A673 (cell line): ENCODE data around the gene TACR3. TPM values are rescaled to one million over a fixed set of nuclear protein-coding genes. Genes with fewer than 3 reads are reported as not detected.
A peak's percentile ranks its signal among the peaks of the same experiment; 100 is the strongest.

ENCODE experiments used
- Bru-seq: library from RNA; stranded (reverse); fragments of 400-500 nt; gene quantifications from one replicate; lab custom pipeline; 2021; lab: Mats Ljungman, UMichigan
- BruChase-seq, 2 experiments: library from RNA; stranded (reverse); fragments of 400-500 nt; gene quantifications; one replicate each; lab custom pipeline; 2021; lab: Mats Ljungman, UMichigan
- BruUV-seq: library from RNA; stranded (reverse); fragments of 400-500 nt; replicated peaks from 2 replicates; lab custom pipeline; 2021; lab: Mats Ljungman, UMichigan
- CTCF ChIA-PET: fragments of 300-600 bp; sonication (Branson Sonifier 250); formaldehyde crosslinking; loops from one replicate; lab custom pipeline; 2022; ENCODE audit warnings: antibody characterized with exemption; lab: Charles Lee
- POLR2A ChIA-PET: fragments of 300-600 bp; sonication (Branson Sonifier 250); formaldehyde crosslinking; loops from one replicate; lab custom pipeline; 2022; ENCODE audit warnings: antibody characterized with exemption; ENCODE audit not compliant: low non-redundant PET; lab: Charles Lee
- DNase-seq: peaks from one replicate; pipeline ENCODE4 v3.0.0-alpha.2; 2015; ENCODE audit warnings: low spot score
- H3K27ac ChIP-seq: fragments of 200-600 bp; sonication (generic); 2 replicates; pipeline ENCODE4 v1.5.1; 2016; ENCODE audit warnings: mixed run types, low read depth, mild to moderate bottlenecking, mixed read lengths, antibody characterized with exemption, low read length; ENCODE audit not compliant: poor library complexity, severe bottlenecking
- H3K27me3 ChIP-seq: fragments of 200-600 bp; sonication (generic); replicated peaks from 2 replicates; pipeline ENCODE4 v1.6.1; 2017; ENCODE audit warnings: mixed run types, low read depth, mild to moderate bottlenecking, mixed read lengths, antibody characterized with exemption, low read length; ENCODE audit not compliant: insufficient read depth, poor library complexity
- H3K36me3 ChIP-seq: fragments of 200-600 bp; sonication (generic); 2 replicates; pipeline ENCODE4 v1.6.1; 2016; ENCODE audit warnings: mixed run types, mild to moderate bottlenecking, mixed read lengths, antibody characterized with exemption, low read length; ENCODE audit not compliant: insufficient read depth, poor library complexity, severe bottlenecking
- H3K4me1 ChIP-seq: fragments of 200-600 bp; sonication (generic); 2 replicates; pipeline ENCODE4 v1.6.1; 2017; ENCODE audit warnings: mixed run types, mild to moderate bottlenecking, mixed read lengths, antibody characterized with exemption, low read length; ENCODE audit not compliant: insufficient read depth, poor library complexity, severe bottlenecking
- H3K4me3 ChIP-seq: fragments of 200-600 bp; sonication (generic); 2 replicates; pipeline ENCODE4 v1.5.1; 2016; ENCODE audit warnings: low read depth, mixed run types, mild to moderate bottlenecking, mixed read lengths, low read length; ENCODE audit not compliant: poor library complexity, severe bottlenecking
- H3K9me3 ChIP-seq: fragments of 200-600 bp; sonication (generic); 2 replicates; pipeline ENCODE4 v1.6.1; 2016; ENCODE audit warnings: mixed run types, low read depth, mild to moderate bottlenecking, mixed read lengths, antibody characterized with exemption, low read length; ENCODE audit not compliant: poor library complexity, severe bottlenecking
- EZH2 ChIP-seq: fragments of 200-600 bp; sonication (generic); IDR thresholded peaks from 2 replicates; pipeline ENCODE4 v1.6.1; 2017; ENCODE audit warnings: borderline replicate concordance, low read depth, mild to moderate bottlenecking, mixed read lengths, antibody characterized with exemption, low read length; ENCODE audit not compliant: poor library complexity, severe bottlenecking
- intact Hi-C: fragments of 100-400 bp; cut with micrococcal nuclease; formaldehyde crosslinking; loops from one replicate; pipeline ENCODE4 v1.10.0; 2022; ENCODE audit not compliant: unreplicated experiment
- long read RNA-seq: library from polyadenylated mRNA; stranded (forward); transcript quantifications from one replicate; pipeline ENCODE4 v2.0.0, GENCODE V29; 2022
- total RNA-seq: library from RNA; stranded (reverse); gene quantifications from 2 replicates; pipeline ENCODE4 v1.2.3, GENCODE V29; 2021
- TF ChIP-seq, protein P1 (sequence below): fragments of 300-800, 200-600 bp; sonication (generic); conservative IDR thresholded peaks from 2 replicates; pipeline ENCODE4 v1.5.1; 2017; ENCODE audit warnings: low read depth, mild to moderate bottlenecking, antibody characterized with exemption, low read length, moderate library complexity, mixed read lengths

TACR3 gene
- total RNA-seq: not detected in 2 replicates
- percentile 2 among the genes with signal in this experiment for Bru-seq, nascent RNA
- BruChase-seq, experiment 1, labeled RNA remaining after a 2-hour chase: percentile 0 among the genes with signal in this experiment
- percentile 2 among the genes with signal in this experiment for BruChase-seq, experiment 2, labeled RNA remaining after a 6-hour chase
- long read RNA-seq: 0 reads

DNA sequence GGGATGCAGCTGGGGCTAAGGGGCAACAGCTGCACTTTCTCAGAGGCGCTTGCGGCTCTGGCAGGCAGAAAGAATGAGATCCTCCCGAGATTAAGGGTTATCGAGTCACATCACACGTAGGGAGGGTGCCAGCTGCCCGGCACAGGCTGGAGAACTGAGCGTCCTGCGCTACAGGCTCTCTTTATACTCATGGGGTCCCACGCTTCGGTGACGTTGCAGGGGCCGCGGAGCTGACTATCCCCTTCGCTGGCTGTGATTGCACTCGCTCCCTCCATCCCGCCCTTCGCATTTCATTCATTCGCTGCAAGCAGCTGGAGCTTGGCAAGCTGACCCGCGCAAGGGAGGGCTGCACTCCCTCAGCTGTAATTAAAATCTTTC, at the start of gene TACR3:
Gene TACR3, minus strand, starts transcription at position 156 of the 378 bp plus-strand sequence. CDS start 310 bp downstream, outside the sequence.
- CTCF ChIA-PET: no interaction called here
- intact Hi-C loops: no loop called here
- no TSS peak for BruUV-seq
- Histone ChIP-seq H3K27me3 (peaks cover 38% of the 10 kb centered on the region), H3K4me1 (no peaks in the 10 kb centered on the region), H3K9me3 (no peaks in the 10 kb centered on the region), H3K4me3 (peak within 1 kb of the TSS; percentile 5), H3K36me3 (no peaks in the 10 kb centered on the region), H3K27ac (no peak within 1 kb of the TSS)
- POLR2A ChIA-PET: interaction anchor here (0.6 kb wide), 1 partner anchor 8 kb away, joined by 3 read pairs; no protein-coding TSS in a partner anchor
- no peak for TF ChIP-seq EZH2
- TF ChIP-seq, protein P1, sequence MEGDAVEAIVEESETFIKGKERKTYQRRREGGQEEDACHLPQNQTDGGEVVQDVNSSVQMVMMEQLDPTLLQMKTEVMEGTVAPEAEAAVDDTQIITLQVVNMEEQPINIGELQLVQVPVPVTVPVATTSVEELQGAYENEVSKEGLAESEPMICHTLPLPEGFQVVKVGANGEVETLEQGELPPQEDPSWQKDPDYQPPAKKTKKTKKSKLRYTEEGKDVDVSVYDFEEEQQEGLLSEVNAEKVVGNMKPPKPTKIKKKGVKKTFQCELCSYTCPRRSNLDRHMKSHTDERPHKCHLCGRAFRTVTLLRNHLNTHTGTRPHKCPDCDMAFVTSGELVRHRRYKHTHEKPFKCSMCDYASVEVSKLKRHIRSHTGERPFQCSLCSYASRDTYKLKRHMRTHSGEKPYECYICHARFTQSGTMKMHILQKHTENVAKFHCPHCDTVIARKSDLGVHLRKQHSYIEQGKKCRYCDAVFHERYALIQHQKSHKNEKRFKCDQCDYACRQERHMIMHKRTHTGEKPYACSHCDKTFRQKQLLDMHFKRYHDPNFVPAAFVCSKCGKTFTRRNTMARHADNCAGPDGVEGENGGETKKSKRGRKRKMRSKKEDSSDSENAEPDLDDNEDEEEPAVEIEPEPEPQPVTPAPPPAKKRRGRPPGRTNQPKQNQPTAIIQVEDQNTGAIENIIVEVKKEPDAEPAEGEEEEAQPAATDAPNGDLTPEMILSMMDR: no peak
- DNase-seq: no peak

- CTCF ChIA-PET: no interaction called here
- no peaks in the 10 kb centered on the region for H3K9me3 ChIP-seq
These were observed 37.8 kb upstream of the TACR3 start for GRCh38 chr4:103757631-103758030.

DNA sequence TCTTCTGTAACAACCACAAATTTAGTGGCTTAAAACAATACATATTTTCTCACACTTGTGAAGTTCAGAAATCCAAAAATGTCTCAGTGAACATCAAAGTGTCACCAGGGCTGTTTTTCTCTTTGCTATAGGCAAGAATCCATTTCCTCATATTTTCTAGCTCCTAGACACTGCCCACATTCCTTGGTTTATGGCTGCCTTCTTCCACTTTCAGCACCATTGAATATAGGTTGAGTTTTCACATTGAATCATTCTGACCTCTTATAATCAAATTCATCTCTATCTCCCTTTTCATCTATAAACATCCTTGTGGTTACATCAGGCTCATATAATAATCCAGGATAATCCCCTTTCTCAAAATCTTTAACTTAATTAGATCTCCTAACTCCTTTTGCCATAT, 37.0 kb upstream of the TACR3 start:
- Histone ChIP-seq H3K27ac (no peak overlapping the region), H3K27me3 (no peaks in the 10 kb centered on the region), H3K36me3 (no peaks in the 10 kb centered on the region), H3K4me3 (no peak overlapping the region), H3K4me1 (no peaks in the 10 kb centered on the region), H3K9me3 (no peaks in the 10 kb centered on the region)
- no peak for DNase-seq
- BruUV-seq: no TSS peak
- CTCF ChIA-PET: no interaction called here
- POLR2A ChIA-PET: no interaction called here
- TF ChIP-seq, protein P1: no peak
- intact Hi-C loops: no loop called here

More at GRCh38 chr4:103757631-103758030, 37.8 kb upstream of the TACR3 start:
- Histone ChIP-seq H3K4me3 (no peak overlapping the region), H3K27me3 (no peaks in the 10 kb centered on the region), H3K27ac (no peak overlapping the region), H3K36me3 (no peaks in the 10 kb centered on the region), H3K4me1 (no peaks in the 10 kb centered on the region)
- POLR2A ChIA-PET: no interaction called here
- BruUV-seq: no TSS peak
- intact Hi-C loops: no loop called here
- DNase-seq: no peak
- no peak for TF ChIP-seq EZH2
- TF ChIP-seq, protein P1: no peak
